SW480 (cell line): ENCODE measurements around the gene LSM3.

Source experiments
- DNase-seq: peaks from one replicate; pipeline ENCODE4 v3.0.0-alpha.2; 2016; ENCODE audit warnings: low spot score

The LSM3 gene

GRCh38 chr3:14178247-14179113 lies at the start of gene LSM3, which contains the start of gene XPC:
Gene LSM3 (plus strand): TSS chr3:14178817. CDS start chr3:14178861, 44 bp downstream.
Gene XPC (minus strand): TSS chr3:14178601. CDS start chr3:14178568, 33 bp downstream.
- DNase-seq = peak; percentile 98

GRCh38 chr3:14129296-14129695 lies 49.3 kb upstream of the LSM3 start:
- no peak for DNase-seq

- DNase-seq = no peak
Observed at GRCh38 chr3:14130230-14130629, 48.4 kb upstream of the LSM3 start.

- DNase-seq = no peak
Observed at GRCh38 chr3:14130707-14131106, 47.9 kb upstream of the LSM3 start.

- DNase-seq = no peak
Observed at GRCh38 chr3:14131134-14131533, 47.5 kb upstream of the LSM3 start.

- DNase-seq = no peak
Observed at GRCh38 chr3:14132120-14132519, 46.5 kb upstream of the LSM3 start.

- DNase-seq = no peak
Observed at GRCh38 chr3:14132689-14133088, 45.9 kb upstream of the LSM3 start.

- peak; percentile 81 for DNase-seq
Observed at GRCh38 chr3:14133188-14133800, 45.3 kb upstream of the LSM3 start.

GRCh38 chr3:14133876-14134275 lies 44.7 kb upstream of the LSM3 start:
- no peak for DNase-seq

- DNase-seq = no peak
Observed at GRCh38 chr3:14134291-14134690, 44.3 kb upstream of the LSM3 start.

- no peak for DNase-seq
Observed at GRCh38 chr3:14135581-14135980, 43.0 kb upstream of the LSM3 start.

- DNase-seq = peak; percentile 41
Observed at GRCh38 chr3:14137004-14137403, 41.6 kb upstream of the LSM3 start.

- no peak for DNase-seq
Observed at GRCh38 chr3:14137445-14137844, 41.2 kb upstream of the LSM3 start.

- no peak for DNase-seq
Observed at GRCh38 chr3:14138109-14138877, 40.3 kb upstream of the LSM3 start.

GRCh38 chr3:14138878-14139655 lies 39.5 kb upstream of the LSM3 start:
- no peak for DNase-seq

- no peak for DNase-seq
Observed at GRCh38 chr3:14139771-14140170, 38.8 kb upstream of the LSM3 start.

- no peak for DNase-seq
Observed at GRCh38 chr3:14140668-14141067, 37.9 kb upstream of the LSM3 start.

GRCh38 chr3:14141144-14141543 lies 37.5 kb upstream of the LSM3 start:
- peak; percentile 14 for DNase-seq

GRCh38 chr3:14141602-14142341 lies 36.8 kb upstream of the LSM3 start:
- DNase-seq = no peak

GRCh38 chr3:14142567-14143270 lies 35.9 kb upstream of the LSM3 start:
- peak; percentile 51 for DNase-seq
